Bronchial epithelial cell (primary cell): ENCODE data around the gene PHACTR1. TPM values are rescaled to one million over a fixed set of nuclear protein-coding genes. Genes with fewer than 3 reads are reported as not detected.
A peak's percentile ranks its signal among the peaks of the same experiment; 100 is the strongest.

Experiments used
- DNase-seq: peaks from one replicate; pipeline ENCODE4 v3.0.0-alpha.2; 2010; ENCODE audit warnings: low read depth
- FAIRE-seq: peaks from 2 replicates; lab custom pipeline; 2011; peaks lifted over from hg19 to GRCh38; lab: Jason Lieb, UNC
- H3K27me3 ChIP-seq: 2 replicates; pipeline ENCODE4 v1.5.1; 2011; ENCODE audit warnings: low read length; ENCODE audit not compliant: control insufficient read depth, insufficient read depth
- H3K36me3 ChIP-seq: 2 replicates; pipeline ENCODE4 v1.5.1; 2011; ENCODE audit warnings: low read length; ENCODE audit not compliant: control insufficient read depth, insufficient read depth
- H3K4me3 ChIP-seq: 2 replicates; pipeline ENCODE4 v1.5.1; 2011; ENCODE audit warnings: mild to moderate bottlenecking, low read depth, low read length, control low read depth
- total RNA-seq: library from RNA; depleted of rRNA; stranded (reverse); fragments of >200 nt; gene quantifications from 2 replicates; pipeline ENCODE4 v1.2.1, GENCODE V29; 2014
- TF ChIP-seq, protein P1 (sequence below): IDR thresholded peaks from 2 replicates; pipeline ENCODE4 v1.5.1; 2011; ENCODE audit warnings: mild to moderate bottlenecking, moderate library complexity, low read length, control low read depth, inconsistent platforms; ENCODE audit not compliant: insufficient read depth, severe bottlenecking

The PHACTR1 gene
- total RNA-seq, 1 donor from 2014 or later = under 0.01 TPM

DNA sequence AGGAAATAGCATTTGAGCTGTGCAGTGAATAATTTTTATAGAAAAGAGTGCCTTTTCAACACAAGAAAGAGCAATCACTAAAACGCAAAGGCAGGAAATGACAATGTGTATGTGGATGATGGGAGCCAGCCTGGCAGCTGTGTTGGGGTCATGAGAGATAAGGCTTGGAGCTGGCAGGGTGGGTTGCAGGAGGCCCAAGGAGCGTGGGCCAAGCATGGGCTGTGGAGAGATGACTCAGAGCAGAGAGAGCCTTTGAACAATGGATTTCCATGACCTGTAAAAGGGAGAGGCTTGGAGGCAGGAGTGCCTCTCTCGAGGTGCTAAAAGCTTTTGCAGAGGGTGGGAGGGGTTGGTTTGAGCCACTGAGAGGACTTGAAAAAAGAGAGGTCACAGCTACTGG is 618.4 kb downstream of the PHACTR1 start:
- DNase-seq (peak; percentile 42), FAIRE-seq (no peak)
- Histone ChIP-seq H3K36me3 (no peaks in the 10 kb centered on the region), H3K27me3 (no peaks in the 10 kb centered on the region), H3K4me3 (no peak overlapping the region)
- TF ChIP-seq, protein P1, sequence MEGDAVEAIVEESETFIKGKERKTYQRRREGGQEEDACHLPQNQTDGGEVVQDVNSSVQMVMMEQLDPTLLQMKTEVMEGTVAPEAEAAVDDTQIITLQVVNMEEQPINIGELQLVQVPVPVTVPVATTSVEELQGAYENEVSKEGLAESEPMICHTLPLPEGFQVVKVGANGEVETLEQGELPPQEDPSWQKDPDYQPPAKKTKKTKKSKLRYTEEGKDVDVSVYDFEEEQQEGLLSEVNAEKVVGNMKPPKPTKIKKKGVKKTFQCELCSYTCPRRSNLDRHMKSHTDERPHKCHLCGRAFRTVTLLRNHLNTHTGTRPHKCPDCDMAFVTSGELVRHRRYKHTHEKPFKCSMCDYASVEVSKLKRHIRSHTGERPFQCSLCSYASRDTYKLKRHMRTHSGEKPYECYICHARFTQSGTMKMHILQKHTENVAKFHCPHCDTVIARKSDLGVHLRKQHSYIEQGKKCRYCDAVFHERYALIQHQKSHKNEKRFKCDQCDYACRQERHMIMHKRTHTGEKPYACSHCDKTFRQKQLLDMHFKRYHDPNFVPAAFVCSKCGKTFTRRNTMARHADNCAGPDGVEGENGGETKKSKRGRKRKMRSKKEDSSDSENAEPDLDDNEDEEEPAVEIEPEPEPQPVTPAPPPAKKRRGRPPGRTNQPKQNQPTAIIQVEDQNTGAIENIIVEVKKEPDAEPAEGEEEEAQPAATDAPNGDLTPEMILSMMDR = no peak

DNA sequence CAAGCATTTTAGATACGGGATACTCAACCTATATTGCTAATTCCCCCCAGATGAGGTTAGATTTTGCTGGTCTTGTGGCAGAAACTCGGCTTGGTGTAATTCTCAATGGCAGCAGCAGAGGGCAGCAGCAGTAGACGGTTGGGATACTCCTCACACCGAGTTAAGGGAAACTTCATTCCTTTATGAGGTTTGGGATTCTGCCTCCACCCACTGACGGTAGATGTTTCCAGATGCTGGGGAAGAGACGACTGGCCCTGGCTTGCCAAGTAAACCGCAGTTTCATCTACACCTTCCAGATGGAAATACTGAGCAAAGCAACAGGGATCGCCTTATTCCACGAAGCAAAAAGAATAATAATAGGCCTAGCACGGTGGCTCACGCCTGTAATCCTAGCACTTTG is 620.0 kb downstream of the PHACTR1 start:
- H3K36me3 ChIP-seq = no peaks in the 10 kb centered on the region
- no peaks in the 10 kb centered on the region for H3K27me3 ChIP-seq
- DNase-seq (peak; percentile 88), FAIRE-seq (peak; percentile 50)
- no peak overlapping the region for H3K4me3 ChIP-seq
- TF ChIP-seq, protein P1 = peak; percentile 82

DNA sequence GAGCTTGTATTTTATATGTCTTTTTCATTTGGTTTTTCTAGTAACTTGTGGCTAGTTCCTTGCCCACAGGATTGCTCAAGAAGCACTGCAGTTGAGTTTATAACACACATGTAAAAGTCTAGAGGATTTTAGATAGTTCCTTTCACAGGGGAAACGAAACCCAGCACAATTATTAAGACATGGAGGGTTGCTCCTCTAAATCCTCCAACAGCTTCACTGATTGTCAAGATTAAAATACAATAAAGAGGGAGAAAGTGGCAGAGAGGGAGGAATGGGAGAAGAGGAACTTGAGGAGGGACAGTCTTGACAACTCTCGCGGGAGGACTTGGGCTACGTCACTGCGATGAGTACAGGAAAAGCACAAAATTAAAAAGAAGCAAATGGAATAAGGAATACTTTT is 621.5 kb downstream of the PHACTR1 start:
- no peak for DNase-seq
- H3K4me3 ChIP-seq = no peak overlapping the region
- FAIRE-seq = no peak
- TF ChIP-seq, protein P1 = no peak
- no peaks in the 10 kb centered on the region for H3K27me3 ChIP-seq
- H3K36me3 ChIP-seq = no peaks in the 10 kb centered on the region
